Measurements from ENCODE around the gene AMPH. TPM values are rescaled to one million over a fixed set of nuclear protein-coding genes. Genes with fewer than 3 reads are reported as not detected.

The AMPH gene
- total RNA-seq, 1 experiment from 2014 or later = not detected

- Histone ChIP-seq H3K79me2 (ENCODE audit: insufficient read depth, low read length) (no peaks in the 10 kb centered on the region), H3K4me1 (ENCODE audit: control insufficient read depth in 1 of 2, insufficient read depth in 2 of 2, low read length in 2 of 2) (no peaks in the 10 kb centered on the region), H3K36me3 (ENCODE audit: control insufficient read depth in 1 of 2, insufficient read depth in 2 of 2, low read length in 2 of 2) (no peaks in the 10 kb centered on the region), H3K4me2 (ENCODE audit: low read length) (no peak overlapping the region), H3K9ac (ENCODE audit: low read length) (no peak overlapping the region), H3K9me3 (ENCODE audit: control insufficient read depth in 1 of 2, insufficient read depth in 1 of 2, low read depth in 1 of 2, low read length in 2 of 2) (no peaks in the 10 kb centered on the region), H2AFZ (ENCODE audit: low read depth, low read length, poor library complexity, severe bottlenecking) (no peak overlapping the region), H4K20me1 (ENCODE audit: insufficient read depth) (no peaks in the 10 kb centered on the region), H3K27ac (ENCODE audit: low read depth, low read length) (no peak overlapping the region), H3K9me2 (ENCODE audit: insufficient read depth) (no peaks in the 10 kb centered on the region), H3K27me3 (ENCODE audit: insufficient read depth, low read length) (peaks cover 32% of the 10 kb centered on the region), H3K4me3 (replicated peaks in 1 of 2; ENCODE audit: low read depth in 1 of 2, low read length in 2 of 2) (no peak overlapping the region)
- RAD21 ChIA-PET (ENCODE audit: low non-redundant PET in 1 of 2, low total read pairs in 2 of 2, uncharacterized antibody in 2 of 2, unreplicated experiment in 2 of 2) = no interaction called here
- no TSS peak for BruUV-seq (replicated peaks)
- CTCF ChIA-PET = no interaction called here
- intact Hi-C loops (cut with micrococcal nuclease) = no loop called here
- ATAC-seq (no peak), DNase-seq (ENCODE audit: low read depth, low spot score) (no peak)
- POLR2A ChIA-PET = no interaction called here
- no peak for TF ChIP-seq SRF (IDR thresholded peaks at IDR 0.05; ENCODE audit: low read depth)
- no peak for TF ChIP-seq CEBPB (IDR thresholded peaks at IDR 0.05; ENCODE audit: low read depth)
- no peak for TF ChIP-seq ZNF274 (IDR thresholded peaks at IDR 0.05; ENCODE audit: low read depth, low read length)
- no peak for TF ChIP-seq FOSL1 (IDR thresholded peaks at IDR 0.05; ENCODE audit: low read depth)
- TF ChIP-seq POLR2A (IDR thresholded peaks at IDR 0.05; ENCODE audit: borderline replicate concordance, extremely low read depth, insufficient read depth, insufficient read length) = no peak
- no peak for TF ChIP-seq MAX (IDR thresholded peaks at IDR 0.05)
- no peak for TF ChIP-seq YY1 (IDR thresholded peaks at IDR 0.05; ENCODE audit: extremely low read depth, insufficient replicate concordance, low read depth, low read length)
- TF ChIP-seq SIN3A (IDR thresholded peaks at IDR 0.05; ENCODE audit: low read depth) = no peak
Observed at GRCh38 chr7:38669965-38670520, 38.9 kb upstream of the AMPH start.

- RAD21 ChIA-PET (ENCODE audit: low non-redundant PET in 1 of 2, low total read pairs in 2 of 2, uncharacterized antibody in 2 of 2, unreplicated experiment in 2 of 2) = no interaction called here
- Histone ChIP-seq H3K4me1 (ENCODE audit: control insufficient read depth in 1 of 2, insufficient read depth in 2 of 2, low read length in 2 of 2) (no peaks in the 10 kb centered on the region), H3K4me3 (replicated peaks in 1 of 2; ENCODE audit: low read depth in 1 of 2, low read length in 2 of 2) (no peak overlapping the region), H3K9me2 (ENCODE audit: insufficient read depth) (no peaks in the 10 kb centered on the region), H4K20me1 (ENCODE audit: insufficient read depth) (no peaks in the 10 kb centered on the region), H3K27me3 (ENCODE audit: insufficient read depth, low read length) (peaks cover 36% of the 10 kb centered on the region), H3K36me3 (ENCODE audit: control insufficient read depth in 1 of 2, insufficient read depth in 2 of 2, low read length in 2 of 2) (no peaks in the 10 kb centered on the region), H3K9ac (ENCODE audit: low read length) (no peak overlapping the region), H2AFZ (ENCODE audit: low read depth, low read length, poor library complexity, severe bottlenecking) (no peak overlapping the region), H3K79me2 (ENCODE audit: insufficient read depth, low read length) (no peaks in the 10 kb centered on the region), H3K27ac (ENCODE audit: low read depth, low read length) (no peak overlapping the region), H3K4me2 (ENCODE audit: low read length) (no peak overlapping the region), H3K9me3 (ENCODE audit: control insufficient read depth in 1 of 2, insufficient read depth in 1 of 2, low read depth in 1 of 2, low read length in 2 of 2) (no peaks in the 10 kb centered on the region)
- no peak for TF ChIP-seq ATF3 (IDR thresholded peaks at IDR 0.05)
- no peak for TF ChIP-seq YY1 (IDR thresholded peaks at IDR 0.05; ENCODE audit: extremely low read depth, insufficient replicate concordance, low read depth, low read length)
- no peak for TF ChIP-seq SP1 (IDR thresholded peaks at IDR 0.05; ENCODE audit: low read depth)
- TF ChIP-seq CBX3 (IDR thresholded peaks at IDR 0.05; ENCODE audit: low read depth) = no peak
- no peak for TF ChIP-seq SRF (IDR thresholded peaks at IDR 0.05; ENCODE audit: low read depth)
- no peak for TF ChIP-seq ZNF274 (IDR thresholded peaks at IDR 0.05; ENCODE audit: low read depth, low read length)
- no peak for TF ChIP-seq CTCF (IDR thresholded peaks at IDR 0.05 in 2 of 3, conservative IDR thresholded peaks at IDR 0.05 in 1 of 3; ENCODE audit: borderline replicate concordance in 1 of 3, insufficient read depth in 1 of 3, low read depth in 2 of 3, low read length in 2 of 3)
- POLR2A ChIA-PET = no interaction called here
- CTCF ChIA-PET = no interaction called here
- BruUV-seq (replicated peaks) = no TSS peak
- no peak for ATAC-seq
- DNase-seq (ENCODE audit: low read depth, low spot score) = no peak
- intact Hi-C loops (cut with micrococcal nuclease) = loop anchor here (5.0 kb wide), 1 partner anchor 213 kb away; no protein-coding TSS in a partner anchor
Observed at GRCh38 chr7:38664972-38665371, 33.8 kb upstream of the AMPH start.

All from HCT116 (cell line).